HFF-Myc (cell line): ENCODE measurements around the gene TUBGCP2.

ENCODE experiments used
- DNase-seq: peaks from one replicate; pipeline ENCODE4 v3.0.0-alpha.2; 2011; ENCODE audit warnings: low read depth; ENCODE audit errors: extremely low read depth
- H3K4me3 ChIP-seq: replicated peaks from 2 replicates; pipeline ENCODE4 v1.5.1; 2011; ENCODE audit warnings: low read depth, mild to moderate bottlenecking, control low read depth, low read length
- CTCF ChIP-seq: IDR thresholded peaks from 2 replicates; pipeline ENCODE4 v1.5.1; 2012; ENCODE audit warnings: mild to moderate bottlenecking, low read depth, low read length, control low read depth; ENCODE audit errors: missing control alignments

TUBGCP2 gene

GRCh38 chr10:133342942-133343341 is 34.3 kb upstream of the TUBGCP2 start:
- no peak for DNase-seq
- no peak for TF ChIP-seq CTCF
- no peak overlapping the region for H3K4me3 ChIP-seq

GRCh38 chr10:133341983-133342382 is 33.3 kb upstream of the TUBGCP2 start:
- no peak for TF ChIP-seq CTCF
- no peak for DNase-seq

GRCh38 chr10:133339708-133340380 is 31.2 kb upstream of the TUBGCP2 start:
- H3K4me3 ChIP-seq = no peak overlapping the region
- no peak for TF ChIP-seq CTCF
- DNase-seq = no peak

More at GRCh38 chr10:133341983-133342382, 33.3 kb upstream of the TUBGCP2 start:
- H3K4me3 ChIP-seq = no peak overlapping the region

- DNase-seq = no peak
- TF ChIP-seq CTCF = no peak
- no peak overlapping the region for H3K4me3 ChIP-seq
These were observed 29.7 kb upstream of the TUBGCP2 start for GRCh38 chr10:133338080-133339071.

GRCh38 chr10:133337370-133337725 is 28.7 kb upstream of the TUBGCP2 start:
- no peak for TF ChIP-seq CTCF
- H3K4me3 ChIP-seq = no peak overlapping the region
- DNase-seq = no peak

DNA sequence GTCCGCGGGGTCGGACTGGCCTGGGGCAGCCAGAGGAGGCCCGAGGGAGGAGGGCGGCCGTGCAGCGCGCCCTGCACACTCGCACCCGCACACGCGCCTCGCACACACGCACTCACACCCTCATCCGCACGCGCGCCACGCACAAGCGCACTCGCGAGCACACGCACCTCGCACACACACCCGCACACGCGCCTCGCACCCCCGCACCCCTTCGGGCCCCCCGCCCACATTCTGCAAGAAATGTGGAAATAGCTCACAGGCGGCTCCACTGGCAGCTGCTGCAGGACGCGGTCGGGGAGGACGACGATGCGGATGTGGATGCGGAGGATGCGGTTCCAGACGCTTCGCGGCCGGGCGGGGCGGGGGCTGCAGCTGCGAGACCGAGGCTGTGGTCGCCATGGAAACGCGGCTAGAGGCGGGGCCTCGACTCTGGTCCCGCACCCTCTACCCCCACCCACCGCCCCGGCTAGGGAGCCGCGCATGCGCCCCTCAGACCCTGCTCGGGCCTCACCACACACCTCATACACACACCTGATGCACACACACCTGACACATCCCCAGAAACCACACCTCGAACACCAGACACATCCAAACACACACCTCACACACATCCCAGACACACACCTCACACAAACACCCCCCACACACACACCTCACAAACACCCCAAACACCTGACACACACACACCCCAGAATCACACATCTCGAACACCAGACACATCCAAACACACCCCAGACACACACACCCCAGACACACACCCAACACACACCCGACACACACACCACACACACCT is 28.1 kb upstream of the TUBGCP2 start, which contains the start of gene CALY:
TSS of gene CALY (minus strand) at position 320 of the 793 bp plus-strand sequence. CDS start 7,907 bp downstream, outside the sequence.
- H3K4me3 ChIP-seq = no peak within 1 kb of the TSS; the same call in 1 of the 2 replicates
- no peak for DNase-seq
- no peak for TF ChIP-seq CTCF
